GM19324 (cell line): Measurements from ENCODE around the gene TNFAIP6.
"Not testable (repeated sequence)": the region's sequence is repeated elsewhere in the genome, so short reads cannot be mapped to it uniquely, and the experiment has no call there.

Source experiments
- ATAC-seq: cut with Tn5 transposase; IDR thresholded peaks from one replicate; pipeline ENCODE4 v1.9.1; 2021; ENCODE audit warnings: mild to moderate bottlenecking, moderate library complexity; ENCODE audit not compliant: unreplicated experiment, low FRiP score

Gene TNFAIP6, protein sequence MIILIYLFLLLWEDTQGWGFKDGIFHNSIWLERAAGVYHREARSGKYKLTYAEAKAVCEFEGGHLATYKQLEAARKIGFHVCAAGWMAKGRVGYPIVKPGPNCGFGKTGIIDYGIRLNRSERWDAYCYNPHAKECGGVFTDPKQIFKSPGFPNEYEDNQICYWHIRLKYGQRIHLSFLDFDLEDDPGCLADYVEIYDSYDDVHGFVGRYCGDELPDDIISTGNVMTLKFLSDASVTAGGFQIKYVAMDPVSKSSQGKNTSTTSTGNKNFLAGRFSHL

GRCh38 chr2:151357359-151357758 lies at the start of gene TNFAIP6:
Gene TNFAIP6 (plus strand): TSS chr2:151357592. CDS start chr2:151357667, 75 bp downstream.
- no peak for ATAC-seq

DNA sequence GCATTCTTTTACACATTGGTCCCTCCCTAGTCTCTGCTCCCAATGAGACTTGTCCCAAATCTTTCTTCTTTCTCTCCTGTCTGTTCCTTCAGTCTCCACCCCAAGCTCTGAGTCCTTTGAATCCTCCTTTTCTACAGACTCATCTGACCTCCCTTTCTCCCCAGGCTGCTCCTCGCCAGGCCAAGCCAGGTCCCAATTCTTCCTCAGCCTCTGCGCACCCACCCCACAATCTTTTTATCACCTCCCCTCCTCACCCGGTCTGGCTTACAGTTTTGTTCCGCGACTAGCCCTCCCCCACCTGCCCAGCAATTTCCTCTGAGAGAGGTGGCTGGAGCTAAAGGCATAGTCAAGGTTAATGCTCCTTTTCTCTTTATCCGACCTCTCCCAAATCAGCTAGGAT lies 47.1 kb upstream of the TNFAIP6 start:
- ATAC-seq = not testable (repeated sequence)

GRCh38 chr2:151312440-151312839 lies 45.0 kb upstream of the TNFAIP6 start:
- not testable (repeated sequence) for ATAC-seq

GRCh38 chr2:151315381-151315903 lies 42.0 kb upstream of the TNFAIP6 start:
- ATAC-seq = no peak

GRCh38 chr2:151325581-151326095 lies 31.8 kb upstream of the TNFAIP6 start:
- no peak for ATAC-seq

- no peak for ATAC-seq
These were observed 30.8 kb upstream of the TNFAIP6 start for GRCh38 chr2:151326554-151326953.

DNA sequence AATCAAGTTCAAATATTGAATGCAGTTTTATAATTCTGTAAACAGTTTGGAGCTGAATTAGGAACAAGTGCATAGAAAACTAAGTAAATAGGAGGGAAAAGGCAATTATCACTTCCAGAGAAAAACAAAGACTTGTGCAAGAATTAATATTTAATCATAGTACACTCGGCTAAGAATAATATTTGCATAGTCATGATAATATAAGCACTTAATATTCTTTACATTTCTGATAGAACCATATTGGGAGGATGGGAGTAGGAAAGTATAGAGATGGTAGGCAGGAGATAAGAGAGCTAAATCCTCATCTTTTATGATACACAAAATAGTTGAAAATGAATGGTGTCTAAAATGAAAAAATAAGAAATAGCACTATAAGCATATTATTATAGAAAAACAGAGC lies 27.4 kb upstream of the TNFAIP6 start:
- no peak for ATAC-seq

GRCh38 chr2:151333083-151333482 lies 24.3 kb upstream of the TNFAIP6 start:
- ATAC-seq = no peak

DNA sequence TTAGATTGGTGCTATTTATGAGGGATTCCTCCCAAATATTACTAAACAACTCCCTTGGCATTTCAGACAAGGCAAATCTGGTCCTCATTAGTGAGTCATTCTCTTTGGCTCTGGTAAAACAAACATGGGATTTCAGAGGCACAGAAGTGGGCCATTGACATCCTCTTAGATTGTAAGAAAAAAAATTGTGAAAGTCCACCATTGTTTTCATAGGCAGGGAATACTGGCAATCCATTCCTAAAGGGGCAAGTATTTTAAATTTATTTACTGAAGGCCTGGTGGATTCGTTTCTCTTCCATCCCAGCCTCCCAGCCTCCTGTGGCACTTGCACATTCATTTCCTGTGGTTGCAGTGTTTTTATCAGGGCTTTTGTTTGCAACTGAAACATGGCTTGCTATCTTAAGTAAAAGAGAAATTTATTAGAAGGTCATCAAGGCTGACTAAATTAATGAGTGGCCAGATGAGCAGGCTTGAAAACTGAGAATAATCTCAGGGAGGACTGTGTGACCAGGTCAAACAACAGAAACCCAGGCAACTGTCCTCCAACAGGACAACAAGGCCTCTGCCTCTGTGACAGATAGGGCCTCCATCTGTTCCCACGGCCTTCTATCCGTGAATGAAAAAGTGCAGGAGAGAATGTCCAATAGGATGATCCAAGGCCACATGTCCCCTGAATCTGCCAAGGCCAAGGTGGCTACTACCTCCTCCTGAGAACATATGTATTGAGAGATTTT lies 23.1 kb upstream of the TNFAIP6 start:
- ATAC-seq = no peak

- no peak for ATAC-seq
These were observed 20.5 kb upstream of the TNFAIP6 start for GRCh38 chr2:151336863-151337371.

- no peak for ATAC-seq
These were observed 19.7 kb upstream of the TNFAIP6 start for GRCh38 chr2:151337643-151338042.

DNA sequence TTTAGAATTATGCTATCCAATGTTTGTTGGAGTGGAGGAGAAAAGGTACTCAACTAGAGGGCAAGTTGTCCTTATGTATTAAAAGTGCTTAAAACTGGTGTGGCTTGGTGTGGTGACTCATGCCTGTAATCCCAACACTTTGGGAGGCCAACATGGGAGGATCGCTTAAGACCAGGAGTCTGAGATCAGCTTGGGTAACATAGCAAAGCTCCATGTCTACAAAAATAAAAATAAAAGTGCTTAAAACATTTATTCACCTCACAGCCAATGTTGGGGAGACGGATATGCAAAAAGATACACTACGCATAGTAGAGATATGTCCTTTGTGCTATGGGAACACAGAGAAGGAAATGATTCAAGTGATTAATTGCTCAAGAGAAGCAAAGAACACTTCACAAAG lies 19.3 kb upstream of the TNFAIP6 start:
- ATAC-seq = no peak

GRCh38 chr2:151343073-151343472 lies 14.3 kb upstream of the TNFAIP6 start:
- ATAC-seq = no peak

DNA sequence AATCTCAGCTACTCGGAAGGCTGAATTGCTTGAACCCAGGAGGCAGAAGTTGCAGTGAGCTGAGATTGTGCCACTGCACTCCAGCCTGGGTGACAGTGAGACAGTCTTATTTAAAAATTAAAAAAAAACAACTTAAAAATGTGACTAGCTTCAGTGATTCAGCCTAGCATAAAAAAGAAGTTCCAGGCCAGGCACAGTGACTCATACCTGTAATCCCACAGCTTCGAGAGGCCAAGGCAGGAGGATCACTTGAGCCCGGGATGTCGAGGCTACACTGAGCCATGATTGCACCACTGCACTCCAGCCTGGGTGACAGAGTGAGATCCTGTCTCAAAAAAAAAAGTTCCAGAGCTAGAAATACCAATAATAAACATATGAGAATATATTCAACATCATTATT lies 13.2 kb upstream of the TNFAIP6 start:
- ATAC-seq = not testable (repeated sequence)

DNA sequence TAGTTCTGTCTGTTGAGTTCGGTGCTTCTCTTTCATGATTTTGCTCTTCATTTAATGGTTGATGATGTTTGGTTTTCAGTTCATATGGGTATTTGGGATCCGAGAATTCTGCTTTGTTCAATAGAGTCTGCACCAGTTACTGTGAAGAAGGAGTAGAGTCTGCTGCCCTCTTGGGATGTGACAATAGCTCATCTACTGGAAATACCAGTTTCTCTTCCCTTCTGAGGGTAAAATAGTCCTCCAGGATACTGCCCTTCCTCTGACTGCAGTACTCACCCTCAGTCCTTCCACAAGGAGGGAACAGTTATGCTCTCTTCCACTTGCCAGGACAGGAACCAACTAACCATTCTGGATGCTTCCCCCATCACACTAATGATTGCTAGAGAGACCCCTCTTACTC lies 12.5 kb upstream of the TNFAIP6 start:
- no peak for ATAC-seq

DNA sequence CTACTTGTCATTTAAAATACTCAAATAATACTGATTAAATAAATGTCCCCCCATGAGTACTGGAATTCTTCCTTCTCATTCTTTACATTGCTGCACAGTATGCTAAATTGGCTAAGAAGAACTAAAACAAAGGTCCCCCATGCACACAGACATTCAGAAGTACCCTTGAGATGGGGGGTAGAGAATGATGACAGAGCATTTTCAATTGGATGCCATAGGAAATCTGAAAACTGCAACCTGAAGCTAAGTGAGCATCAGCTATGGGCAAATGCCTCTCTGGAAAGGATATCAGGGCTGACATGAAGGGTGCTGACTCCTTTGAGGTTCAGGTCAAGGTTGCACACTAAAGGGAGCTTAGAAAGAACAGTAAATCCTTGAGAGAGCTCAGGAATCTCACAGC lies 10.1 kb upstream of the TNFAIP6 start:
- ATAC-seq = no peak

DNA sequence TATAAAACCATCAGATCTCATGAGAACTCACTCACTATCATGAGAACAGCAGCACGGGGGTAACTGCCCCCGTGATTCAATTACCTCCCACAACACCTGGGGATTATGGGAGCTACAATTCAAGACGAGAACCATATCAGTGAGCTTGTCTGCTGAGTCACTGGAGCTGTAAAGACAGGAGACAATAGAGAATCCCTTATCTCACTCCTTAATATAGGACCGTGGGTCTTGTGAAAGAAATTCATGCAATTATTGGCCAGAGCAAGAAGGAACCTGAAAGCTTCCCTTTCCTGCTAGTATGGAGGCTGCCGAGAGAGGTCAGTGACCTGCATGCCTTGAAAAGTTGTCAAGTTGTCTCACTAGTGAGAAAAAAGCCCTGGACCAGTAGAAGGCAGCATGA lies 9.5 kb upstream of the TNFAIP6 start:
- ATAC-seq = no peak

DNA sequence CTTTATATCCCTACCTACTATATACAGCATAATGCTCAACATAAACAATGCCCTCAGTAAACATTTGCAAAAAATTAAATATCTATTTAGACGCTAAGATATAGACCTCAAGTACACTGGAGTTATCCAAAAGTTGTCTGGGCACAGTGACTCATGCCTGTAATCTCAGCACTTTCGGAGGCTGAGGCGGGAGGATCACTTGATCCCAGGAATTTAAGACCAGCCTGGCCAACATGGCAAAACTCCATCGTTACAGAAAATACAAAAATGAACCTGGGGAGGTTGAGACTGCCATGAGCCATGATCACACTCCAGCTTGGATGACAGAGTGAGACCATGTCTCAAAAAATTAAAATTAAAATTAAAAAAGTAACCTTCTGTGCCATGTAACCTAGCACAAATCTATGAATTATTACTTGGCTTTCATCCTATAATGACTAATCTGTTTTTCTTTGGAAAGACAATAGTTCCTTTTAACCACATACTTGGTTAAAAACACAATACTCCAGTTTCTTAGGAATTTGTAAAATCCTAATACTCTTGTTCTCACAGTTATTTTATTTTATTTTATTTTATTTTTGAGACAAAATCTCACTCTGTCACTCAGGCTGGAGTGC lies 6.7 kb upstream of the TNFAIP6 start:
- no peak for ATAC-seq

GRCh38 chr2:151353995-151354394 lies 3.4 kb upstream of the TNFAIP6 start:
- ATAC-seq = no peak

- no peak for ATAC-seq
These were observed 2.6 kb upstream of the TNFAIP6 start for GRCh38 chr2:151354807-151355206.
